ENCODE results near the gene PRC1.

- TF ChIP-seq CTCF (IDR thresholded peaks at IDR 0.05): no peak
- TF ChIP-seq POLR2A (IDR thresholded peaks at IDR 0.05): no peak
Measured at GRCh38 chr15:90932660-90932991, 61.7 kb downstream of the PRC1 start.

All from Peyer's patch (tissue), 4 donors.